Panc1 (cell line): Measurements from ENCODE around the gene INPP4B.

ENCODE experiments used
- CTCF ChIP-seq: fragments of 450-650 bp; IDR thresholded peaks from 2 replicates; pipeline ENCODE4 v1.5.1; 2017; ENCODE audit warnings: mild to moderate bottlenecking
- POLR2AphosphoS5 ChIP-seq: IDR thresholded peaks from 2 replicates; pipeline ENCODE4 v1.6.1; 2012; ENCODE audit warnings: mild to moderate bottlenecking, low read depth, low read length, moderate library complexity

- no peak for TF ChIP-seq POLR2AphosphoS5
- TF ChIP-seq CTCF = no peak
Observed at GRCh38 chr4:142846108-142846728, at the start of gene INPP4B.
